A673 (cell line): ENCODE data around the gene HOXD1.

Experiments
- EZH2 ChIP-seq: fragments of 200-600 bp; sonication (generic); IDR thresholded peaks from 2 replicates; pipeline ENCODE4 v1.6.1; 2017; ENCODE audit warnings: borderline replicate concordance, low read depth, mild to moderate bottlenecking, mixed read lengths, antibody characterized with exemption, low read length; ENCODE audit not compliant: poor library complexity, severe bottlenecking
- TF ChIP-seq, protein P1 (sequence below): fragments of 300-800, 200-600 bp; sonication (generic); conservative IDR thresholded peaks from 2 replicates; pipeline ENCODE4 v1.5.1; 2017; ENCODE audit warnings: low read depth, mild to moderate bottlenecking, antibody characterized with exemption, low read length, moderate library complexity, mixed read lengths

DNA sequence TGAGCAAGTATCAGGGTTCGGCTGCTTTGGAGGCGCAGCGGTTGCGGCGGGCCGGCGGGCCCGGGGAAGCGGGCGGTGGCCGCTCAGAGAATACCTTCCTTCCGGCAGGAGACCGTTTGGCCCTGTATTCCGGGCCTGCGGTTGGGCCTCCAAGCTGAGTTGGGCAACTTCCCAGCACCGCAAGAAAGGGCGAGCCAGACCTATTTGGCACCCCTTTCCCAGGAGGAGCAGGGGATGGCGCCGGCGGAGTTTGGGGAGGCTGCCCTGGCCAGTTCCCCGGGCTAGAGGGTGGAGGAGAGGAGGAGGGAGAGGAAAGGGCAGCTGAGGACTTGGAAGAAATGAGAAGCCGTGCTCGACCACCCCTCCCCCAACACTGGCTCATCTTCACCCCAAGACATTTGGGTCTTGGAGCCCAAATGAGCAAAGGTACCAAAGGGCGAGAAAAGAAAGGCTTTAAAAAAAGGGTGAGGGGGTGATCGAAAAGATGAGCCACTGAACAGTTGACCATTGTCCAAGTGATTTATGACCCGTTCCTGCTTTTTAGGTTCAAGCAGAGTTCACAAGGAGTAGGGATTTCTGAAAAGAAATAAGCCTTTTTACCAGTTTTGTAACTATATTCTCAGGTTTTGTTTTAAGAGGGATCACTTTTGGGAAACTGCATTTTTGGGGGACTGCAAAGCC lies 23.0 kb upstream of the HOXD1 start:
- TF ChIP-seq, protein P1, sequence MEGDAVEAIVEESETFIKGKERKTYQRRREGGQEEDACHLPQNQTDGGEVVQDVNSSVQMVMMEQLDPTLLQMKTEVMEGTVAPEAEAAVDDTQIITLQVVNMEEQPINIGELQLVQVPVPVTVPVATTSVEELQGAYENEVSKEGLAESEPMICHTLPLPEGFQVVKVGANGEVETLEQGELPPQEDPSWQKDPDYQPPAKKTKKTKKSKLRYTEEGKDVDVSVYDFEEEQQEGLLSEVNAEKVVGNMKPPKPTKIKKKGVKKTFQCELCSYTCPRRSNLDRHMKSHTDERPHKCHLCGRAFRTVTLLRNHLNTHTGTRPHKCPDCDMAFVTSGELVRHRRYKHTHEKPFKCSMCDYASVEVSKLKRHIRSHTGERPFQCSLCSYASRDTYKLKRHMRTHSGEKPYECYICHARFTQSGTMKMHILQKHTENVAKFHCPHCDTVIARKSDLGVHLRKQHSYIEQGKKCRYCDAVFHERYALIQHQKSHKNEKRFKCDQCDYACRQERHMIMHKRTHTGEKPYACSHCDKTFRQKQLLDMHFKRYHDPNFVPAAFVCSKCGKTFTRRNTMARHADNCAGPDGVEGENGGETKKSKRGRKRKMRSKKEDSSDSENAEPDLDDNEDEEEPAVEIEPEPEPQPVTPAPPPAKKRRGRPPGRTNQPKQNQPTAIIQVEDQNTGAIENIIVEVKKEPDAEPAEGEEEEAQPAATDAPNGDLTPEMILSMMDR = no peak
- TF ChIP-seq EZH2 = no peak
